ENCODE measurements around the gene NABP1. TPM values are rescaled to one million over a fixed set of nuclear protein-coding genes. Genes with fewer than 3 reads are reported as not detected.

The NABP1 gene
- total RNA-seq, 1 experiment from 2014 or later, result 46.5 TPM

GRCh38 chr2:191676790-191677645 lies 918 bp upstream of the NABP1 start:
- H4K20me1 ChIP-seq (ENCODE audit: insufficient read depth), result no peaks in the 10 kb centered on the region
- peaks cover 33% of the 10 kb centered on the region for H3K79me2 ChIP-seq (ENCODE audit: low read depth)
- ChIA-PET CTCF (interaction anchor here (0.6 to 0.9 kb wide), 2 partner anchors 39 to 624 kb away, joined by 4 to 5 read pairs; no protein-coding TSS in a partner anchor), POLR2A (ENCODE audit: unreplicated experiment) (interaction anchor here (0.6 to 2.8 kb wide), 14 partner anchors 14 to 469 kb away, joined by 4 to 61 read pairs (median 8); no protein-coding TSS in a partner anchor)
- TF ChIP-seq, protein P1, sequence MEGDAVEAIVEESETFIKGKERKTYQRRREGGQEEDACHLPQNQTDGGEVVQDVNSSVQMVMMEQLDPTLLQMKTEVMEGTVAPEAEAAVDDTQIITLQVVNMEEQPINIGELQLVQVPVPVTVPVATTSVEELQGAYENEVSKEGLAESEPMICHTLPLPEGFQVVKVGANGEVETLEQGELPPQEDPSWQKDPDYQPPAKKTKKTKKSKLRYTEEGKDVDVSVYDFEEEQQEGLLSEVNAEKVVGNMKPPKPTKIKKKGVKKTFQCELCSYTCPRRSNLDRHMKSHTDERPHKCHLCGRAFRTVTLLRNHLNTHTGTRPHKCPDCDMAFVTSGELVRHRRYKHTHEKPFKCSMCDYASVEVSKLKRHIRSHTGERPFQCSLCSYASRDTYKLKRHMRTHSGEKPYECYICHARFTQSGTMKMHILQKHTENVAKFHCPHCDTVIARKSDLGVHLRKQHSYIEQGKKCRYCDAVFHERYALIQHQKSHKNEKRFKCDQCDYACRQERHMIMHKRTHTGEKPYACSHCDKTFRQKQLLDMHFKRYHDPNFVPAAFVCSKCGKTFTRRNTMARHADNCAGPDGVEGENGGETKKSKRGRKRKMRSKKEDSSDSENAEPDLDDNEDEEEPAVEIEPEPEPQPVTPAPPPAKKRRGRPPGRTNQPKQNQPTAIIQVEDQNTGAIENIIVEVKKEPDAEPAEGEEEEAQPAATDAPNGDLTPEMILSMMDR (conservative IDR thresholded peaks at IDR 0.05), result no peak
- no peak for TF ChIP-seq EZH2 (IDR thresholded peaks at IDR 0.05; ENCODE audit: low read depth)
- peak overlapping the region; percentile 88 for H3K27ac ChIP-seq
- intact Hi-C loops (cut with micrococcal nuclease; ENCODE audit: unreplicated experiment), result loop anchor here (1.0 kb wide), 2 partner anchors 84 to 111 kb away; no protein-coding TSS in a partner anchor
- peak in 1 of 2 experiments; percentile 60 for DNase-seq
- H2AFZ ChIP-seq, result peak overlapping the region; percentile 75
- H3K9me3 ChIP-seq (ENCODE audit: insufficient read depth, low read depth), result no peaks in the 10 kb centered on the region
- no peaks in the 10 kb centered on the region for H3K9me2 ChIP-seq (ENCODE audit: insufficient read depth)
- peak overlapping the region; percentile 92 for H3K4me2 ChIP-seq
- TSS peak; percentile 93 for BruUV-seq (replicated peaks)
- no peaks in the 10 kb centered on the region for H3K27me3 ChIP-seq (ENCODE audit: insufficient read depth, low read depth)
- peaks cover 16% of the 10 kb centered on the region for H3K36me3 ChIP-seq (ENCODE audit: low read depth)
- peak overlapping the region; percentile 86 for H3K4me3 ChIP-seq
- peaks cover 24% of the 10 kb centered on the region for H3K4me1 ChIP-seq (replicated peaks; ENCODE audit: insufficient read depth)
- H3F3A ChIP-seq (ENCODE audit: insufficient read depth, low read depth), result peaks cover 28% of the 10 kb centered on the region

- TSS peak; percentile 72 for BruUV-seq (replicated peaks)
- no peaks in the 10 kb centered on the region for H4K20me1 ChIP-seq (ENCODE audit: insufficient read depth)
- ChIA-PET CTCF (interaction anchor here (0.6 kb wide), 1 partner anchor 1482 kb away, joined by 5 read pairs; no protein-coding TSS in a partner anchor), POLR2A (ENCODE audit: unreplicated experiment) (interaction anchor here (0.6 to 2.8 kb wide), 9 partner anchors 21 to 1508 kb away, joined by 4 to 61 read pairs (median 8); no protein-coding TSS in a partner anchor)
- H3K79me2 ChIP-seq (ENCODE audit: low read depth), result peaks cover 47% of the 10 kb centered on the region
- DNase-seq, result peak; percentile 57 to 74
- H3K27me3 ChIP-seq (ENCODE audit: insufficient read depth, low read depth), result no peaks in the 10 kb centered on the region
- H3K36me3 ChIP-seq (ENCODE audit: low read depth), result peaks cover 31% of the 10 kb centered on the region
- no peaks in the 10 kb centered on the region for H3K9me2 ChIP-seq (ENCODE audit: insufficient read depth)
- intact Hi-C loops (cut with micrococcal nuclease; ENCODE audit: unreplicated experiment), result loop anchor here (1.0 kb wide), 2 partner anchors 11 to 42 kb away; no protein-coding TSS in a partner anchor
- peak overlapping the region; percentile 96 for H3K4me2 ChIP-seq
- TF ChIP-seq, protein P1 (conservative IDR thresholded peaks at IDR 0.05), result no peak
- no peak for TF ChIP-seq EZH2 (IDR thresholded peaks at IDR 0.05; ENCODE audit: low read depth)
- peaks cover 33% of the 10 kb centered on the region for H3F3A ChIP-seq (ENCODE audit: insufficient read depth, low read depth)
- peaks cover 40% of the 10 kb centered on the region for H3K4me1 ChIP-seq (replicated peaks; ENCODE audit: insufficient read depth)
- no peaks in the 10 kb centered on the region for H3K9me3 ChIP-seq (ENCODE audit: insufficient read depth, low read depth)
- H3K27ac ChIP-seq, result peak overlapping the region; percentile 98
- peak overlapping the region; percentile 75 for H3K4me3 ChIP-seq
- H2AFZ ChIP-seq, result no peak overlapping the region
These were observed 633 bp downstream of the NABP1 start for GRCh38 chr2:191678437-191679100.
